GM15510 (cell line): ENCODE results near the gene LTK.

ENCODE experiments used
- POLR2A ChIP-seq: IDR thresholded peaks from 3 replicates; pipeline ENCODE4 v1.6.1; 2011; ENCODE audit warnings: borderline replicate concordance; ENCODE audit not compliant: insufficient read length; ENCODE audit errors: extremely low read depth

Gene LTK

DNA sequence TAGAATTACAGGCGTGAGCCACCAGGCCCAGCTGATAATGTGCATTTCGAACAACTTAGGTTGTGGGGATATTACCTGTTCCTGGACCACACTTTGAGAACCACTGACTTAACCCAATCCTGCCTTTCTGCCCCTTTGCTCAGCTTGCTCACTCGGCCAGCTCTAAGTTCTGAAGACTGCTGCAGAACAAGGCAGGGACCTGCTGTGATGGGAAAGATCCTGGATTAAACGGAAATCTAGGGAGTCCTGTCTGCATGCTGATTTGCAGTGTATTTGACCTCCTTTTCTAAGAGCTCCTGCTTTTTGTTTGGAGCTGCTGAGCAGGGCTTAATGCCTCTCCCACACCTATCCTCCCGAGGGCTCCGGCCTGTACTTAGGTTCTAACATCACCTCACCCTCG is 2.9 kb downstream of the LTK start:
- no peak for TF ChIP-seq POLR2A

DNA sequence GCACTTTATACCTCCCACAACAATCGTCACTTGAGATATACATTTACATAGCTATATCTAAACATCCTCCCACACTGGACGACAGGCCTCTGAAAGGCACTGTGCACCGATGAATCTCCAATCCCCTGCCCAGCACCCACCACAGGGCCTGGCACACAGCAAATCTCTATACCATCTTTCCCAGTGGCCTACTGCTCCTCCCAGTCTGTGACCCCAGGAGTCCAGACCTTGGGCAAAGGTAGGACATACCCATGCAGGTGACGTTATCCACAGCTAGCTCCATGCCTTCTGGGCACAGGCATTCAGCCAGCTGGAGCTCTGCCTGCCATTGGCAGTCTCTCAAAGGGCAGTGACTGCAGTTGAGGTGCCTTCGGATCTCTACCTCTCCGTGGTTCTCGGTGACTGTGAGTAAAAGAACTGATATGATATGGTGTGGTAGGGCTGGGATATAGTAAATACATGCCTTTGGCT is 5.8 kb downstream of the LTK start:
- no peak for TF ChIP-seq POLR2A

DNA sequence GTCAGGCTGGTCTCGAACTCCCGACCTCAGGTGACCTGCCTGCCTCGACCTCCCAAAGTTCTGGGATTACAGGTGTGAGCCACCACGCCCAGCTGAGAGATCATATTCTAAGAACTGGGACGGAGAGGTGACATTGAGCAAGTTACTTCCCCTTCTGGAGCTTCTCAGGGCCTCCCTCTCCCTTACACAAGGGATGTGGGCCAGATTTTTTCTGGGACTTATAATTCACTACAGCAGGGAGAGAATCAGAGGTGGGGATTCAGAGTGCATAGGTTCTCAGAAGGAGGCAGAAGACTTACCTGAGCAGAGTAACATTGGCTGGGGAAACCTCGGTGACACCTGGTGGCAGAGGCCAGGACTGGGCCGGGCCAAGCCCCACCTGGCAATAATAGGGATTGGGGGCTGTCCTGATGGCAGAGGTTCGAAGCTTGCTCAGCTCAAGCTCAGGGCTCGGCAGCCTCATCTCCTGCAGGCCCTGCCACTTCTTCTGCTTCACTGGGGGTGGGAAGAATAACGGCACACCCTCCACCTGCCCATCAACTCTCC is 6.8 kb downstream of the LTK start:
- no peak for TF ChIP-seq POLR2A

DNA sequence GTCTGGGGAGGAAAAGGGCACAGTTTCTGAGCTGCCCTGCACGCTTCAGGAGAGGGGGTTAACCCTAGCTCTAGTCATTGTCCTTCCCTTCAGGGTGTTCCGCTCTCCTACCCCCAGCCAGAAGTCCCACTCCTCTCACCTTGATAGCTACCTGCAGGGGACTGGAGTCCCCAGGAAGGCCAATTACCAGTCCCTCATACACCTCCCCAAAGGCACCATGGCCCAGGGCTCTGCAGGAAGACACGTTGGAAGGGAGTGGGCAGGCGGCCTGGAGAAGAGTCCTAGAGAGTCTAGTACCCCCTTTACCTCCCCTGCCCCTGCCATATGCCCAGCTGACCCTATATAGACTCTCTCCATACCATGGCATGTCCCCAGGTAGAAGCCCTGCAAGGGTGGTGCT is 7.9 kb downstream of the LTK start:
- no peak for TF ChIP-seq POLR2A

DNA sequence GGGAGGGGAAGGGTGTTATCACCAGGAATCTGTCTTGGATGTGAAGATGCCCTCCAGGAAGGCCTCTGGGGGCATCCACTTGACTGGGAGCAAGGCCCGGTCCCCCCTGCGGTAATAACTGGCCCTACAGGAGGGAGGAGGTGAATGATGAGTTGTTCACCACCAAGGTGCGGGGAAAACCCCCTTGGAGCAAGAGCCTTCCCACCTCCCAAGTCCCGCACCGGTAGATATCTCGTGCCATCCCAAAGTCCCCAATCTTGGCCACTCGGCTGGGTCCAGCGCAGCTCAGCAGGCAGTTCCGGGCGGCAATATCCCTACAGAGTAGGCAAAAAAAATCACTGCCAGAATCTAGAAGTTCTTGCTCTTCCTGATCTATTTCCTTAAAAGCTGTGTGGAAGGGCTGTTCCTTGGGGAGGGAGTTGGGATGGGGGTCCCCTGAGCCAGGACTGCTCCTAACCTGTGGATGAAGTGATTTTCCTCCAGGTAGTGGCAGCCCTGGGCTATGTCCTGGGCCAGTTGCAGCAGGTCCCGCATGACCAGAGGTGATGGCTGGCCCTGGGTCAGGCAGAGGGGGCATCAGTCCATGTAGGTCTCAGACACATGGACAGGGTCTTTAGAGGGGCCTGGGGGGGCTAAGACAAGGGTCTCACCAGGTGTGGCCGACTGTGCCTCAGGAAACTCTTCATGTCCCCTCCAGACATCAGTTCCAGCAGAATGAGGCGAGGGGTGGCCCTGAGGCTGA is 8.7 kb downstream of the LTK start:
- no peak for TF ChIP-seq POLR2A

DNA sequence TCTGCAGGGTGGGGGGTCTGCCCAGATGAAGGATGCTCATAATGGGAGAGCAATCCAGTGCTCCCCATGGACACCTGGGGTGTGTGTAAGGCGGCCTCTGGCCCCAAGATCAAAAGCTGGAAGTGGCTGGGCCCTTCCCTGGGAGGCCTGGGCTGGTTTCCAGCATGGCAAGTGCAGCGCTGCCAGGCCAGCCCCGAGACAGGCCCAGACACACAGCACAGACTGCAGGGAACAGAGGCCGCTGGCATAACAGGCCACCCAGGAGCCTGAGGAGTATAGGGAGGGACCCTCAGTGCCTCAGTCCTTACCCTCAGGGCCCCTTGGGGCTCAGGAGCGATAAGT is 10.0 kb downstream of the LTK start:
- no peak for TF ChIP-seq POLR2A

DNA sequence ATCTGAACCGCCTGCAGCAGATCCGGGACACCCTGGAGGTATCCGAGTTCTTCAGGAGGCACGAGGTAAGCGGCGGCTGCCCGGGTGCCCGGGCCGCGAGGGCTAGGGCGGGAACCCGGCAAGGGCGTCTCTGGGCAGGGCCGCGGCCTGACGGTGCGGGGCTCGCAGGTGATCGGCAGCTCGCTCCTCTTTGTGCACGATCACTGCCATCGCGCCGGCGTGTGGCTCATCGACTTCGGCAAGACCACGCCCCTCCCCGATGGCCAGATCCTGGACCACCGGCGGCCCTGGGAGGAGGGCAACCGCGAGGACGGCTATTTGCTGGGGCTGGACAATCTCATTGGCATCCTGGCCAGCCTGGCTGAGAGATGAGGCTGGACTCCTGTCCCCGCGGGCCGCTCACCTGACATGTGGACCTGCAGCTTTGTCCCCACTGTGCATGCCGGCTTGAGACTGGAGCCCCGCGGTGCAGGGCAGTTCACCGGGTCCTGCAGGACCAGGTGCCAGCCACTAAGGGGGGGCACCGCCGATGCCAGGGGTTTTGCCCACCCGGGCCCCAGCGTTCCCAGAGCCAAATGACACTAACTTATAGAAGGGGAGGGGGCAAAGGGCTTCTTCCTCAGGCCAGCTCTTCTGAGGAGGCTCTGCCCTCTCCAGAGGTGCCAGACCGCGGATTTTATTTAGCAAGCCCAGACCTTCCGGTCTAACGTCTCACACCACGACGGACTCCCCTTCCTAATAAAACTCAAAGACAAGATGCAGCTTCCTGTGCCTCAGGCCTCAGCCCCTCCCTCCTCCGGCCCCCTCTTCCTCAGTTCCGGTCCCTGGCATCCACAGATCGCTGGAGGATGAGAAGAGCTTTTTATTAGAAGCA is 10.6 kb downstream of the LTK start:
- TF ChIP-seq POLR2A = no peak

DNA sequence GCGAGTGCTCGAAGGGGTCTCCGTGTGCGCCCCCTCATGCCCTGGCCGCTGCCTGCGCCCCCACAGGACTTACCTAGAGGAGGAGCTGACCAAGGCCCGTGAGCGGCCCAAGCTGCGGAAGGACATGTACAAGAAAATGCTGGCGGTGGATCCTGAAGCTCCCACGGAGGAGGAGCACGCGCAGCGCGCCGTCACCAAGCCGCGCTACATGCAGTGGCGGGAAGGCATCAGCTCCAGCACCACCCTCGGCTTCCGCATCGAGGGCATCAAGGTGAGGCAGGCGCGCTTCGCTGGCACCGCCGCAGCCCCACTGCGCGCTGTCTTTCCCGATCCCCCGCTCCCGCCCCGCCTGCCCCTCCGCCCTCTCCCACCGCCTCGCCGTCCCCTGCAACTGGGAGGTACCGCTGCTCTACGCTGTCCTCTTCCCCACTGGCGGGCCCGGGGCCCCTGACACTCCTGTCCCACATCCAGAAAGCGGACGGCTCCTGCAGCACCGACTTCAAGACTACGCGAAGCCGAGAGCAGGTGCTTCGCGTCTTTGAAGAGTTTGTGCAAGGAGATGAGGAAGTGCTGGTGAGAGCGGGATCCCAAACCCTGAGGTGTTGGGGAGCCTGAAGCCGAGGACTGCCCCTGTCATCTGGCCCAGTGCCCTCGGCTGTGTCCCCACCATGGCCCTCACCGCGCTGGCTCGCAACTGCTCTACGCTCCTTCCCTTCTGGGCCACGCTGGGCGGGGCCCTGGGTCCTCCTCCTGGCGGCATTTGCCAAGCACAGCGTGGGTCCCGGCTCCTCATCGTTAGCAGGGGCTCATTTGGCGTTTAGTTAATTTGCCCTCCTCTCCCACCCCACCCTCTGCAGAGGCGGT is 11.5 kb downstream of the LTK start:
- TF ChIP-seq POLR2A = no peak

DNA sequence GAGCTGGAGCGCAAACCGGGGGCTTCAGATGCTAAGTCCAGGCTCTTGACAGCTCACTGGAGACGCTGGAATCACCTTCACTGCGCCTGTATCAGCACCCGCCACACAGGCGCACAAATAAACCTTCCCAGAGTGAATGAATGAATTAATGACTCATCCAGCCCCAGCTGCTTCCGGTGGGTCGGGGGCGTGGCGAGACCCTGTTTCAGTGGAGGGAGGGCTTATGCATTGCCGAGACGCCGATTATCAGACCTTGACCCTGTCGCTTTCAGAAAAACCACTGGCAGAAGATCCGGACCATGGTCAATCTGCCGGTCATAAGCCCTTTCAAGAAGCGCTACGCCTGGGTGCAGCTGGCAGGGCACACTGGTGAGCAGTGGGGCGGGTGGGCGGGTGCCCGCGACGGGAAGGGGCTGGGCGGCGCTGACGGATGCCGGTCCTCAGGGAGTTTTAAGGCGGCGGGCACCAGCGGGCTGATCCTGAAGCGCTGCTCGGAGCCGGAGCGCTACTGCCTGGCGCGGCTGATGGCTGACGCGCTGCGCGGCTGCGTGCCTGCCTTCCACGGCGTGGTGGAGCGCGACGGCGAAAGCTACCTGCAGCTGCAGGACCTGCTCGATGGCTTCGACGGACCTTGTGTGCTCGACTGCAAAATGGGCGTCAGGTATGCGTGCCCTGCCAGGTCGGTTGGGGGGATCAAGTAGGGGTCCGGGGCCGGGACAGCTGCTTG is 12.3 kb downstream of the LTK start:
- TF ChIP-seq POLR2A = no peak

DNA sequence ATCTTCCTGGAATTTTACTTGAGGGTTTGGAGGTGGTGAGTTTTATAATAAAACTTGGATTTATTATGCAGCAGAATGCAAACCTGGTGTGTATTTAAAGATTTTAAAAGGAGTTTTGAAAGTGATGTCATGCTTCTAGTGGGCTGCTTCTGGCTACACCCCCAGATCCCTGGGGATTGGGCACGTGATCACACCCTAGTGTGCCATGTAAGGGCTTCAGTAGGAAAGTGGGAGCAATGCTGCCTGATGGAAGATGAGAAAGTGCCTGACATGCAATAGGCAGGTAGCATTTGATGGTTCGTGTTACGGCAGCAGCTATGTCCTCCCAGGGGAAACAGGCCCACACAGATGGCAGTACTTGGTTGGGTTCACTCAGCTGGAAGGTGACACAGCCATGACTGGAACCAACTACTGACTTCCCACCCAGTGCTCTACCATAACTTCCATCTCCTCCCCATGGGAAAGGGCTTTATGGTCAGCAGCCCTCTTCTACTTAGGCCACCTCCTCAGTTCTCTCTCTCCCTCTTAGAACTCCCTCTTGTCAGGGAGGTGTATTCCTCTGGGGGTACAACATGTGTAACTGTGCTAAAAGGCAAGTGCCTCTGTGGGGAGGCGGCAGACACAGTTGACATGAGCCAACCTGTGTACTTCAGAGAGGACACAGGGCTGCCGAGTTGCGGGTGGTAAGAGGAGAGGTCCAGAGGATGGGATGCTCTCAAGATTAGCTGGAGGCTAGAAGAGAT is 14.3 kb downstream of the LTK start:
- TF ChIP-seq POLR2A = no peak

DNA sequence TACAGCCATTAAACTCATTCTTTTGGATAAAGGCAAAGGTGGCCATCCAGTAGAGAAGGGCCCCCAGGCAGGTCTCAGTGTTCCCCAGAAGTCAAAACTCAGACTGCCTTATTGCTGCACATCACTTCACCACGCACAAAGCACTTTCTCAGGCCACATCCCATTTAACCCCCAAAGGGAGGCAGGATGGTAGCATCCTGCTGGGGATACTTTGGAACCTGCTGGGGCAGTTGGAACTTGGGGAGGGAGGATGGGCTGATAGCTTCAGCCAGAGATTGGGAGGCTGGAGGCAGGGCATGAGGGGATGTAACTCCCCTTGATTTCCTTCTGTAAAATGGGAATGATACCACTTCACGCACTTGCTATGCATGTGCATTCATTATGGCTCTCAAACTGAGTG is 15.0 kb downstream of the LTK start:
- no peak for TF ChIP-seq POLR2A

DNA sequence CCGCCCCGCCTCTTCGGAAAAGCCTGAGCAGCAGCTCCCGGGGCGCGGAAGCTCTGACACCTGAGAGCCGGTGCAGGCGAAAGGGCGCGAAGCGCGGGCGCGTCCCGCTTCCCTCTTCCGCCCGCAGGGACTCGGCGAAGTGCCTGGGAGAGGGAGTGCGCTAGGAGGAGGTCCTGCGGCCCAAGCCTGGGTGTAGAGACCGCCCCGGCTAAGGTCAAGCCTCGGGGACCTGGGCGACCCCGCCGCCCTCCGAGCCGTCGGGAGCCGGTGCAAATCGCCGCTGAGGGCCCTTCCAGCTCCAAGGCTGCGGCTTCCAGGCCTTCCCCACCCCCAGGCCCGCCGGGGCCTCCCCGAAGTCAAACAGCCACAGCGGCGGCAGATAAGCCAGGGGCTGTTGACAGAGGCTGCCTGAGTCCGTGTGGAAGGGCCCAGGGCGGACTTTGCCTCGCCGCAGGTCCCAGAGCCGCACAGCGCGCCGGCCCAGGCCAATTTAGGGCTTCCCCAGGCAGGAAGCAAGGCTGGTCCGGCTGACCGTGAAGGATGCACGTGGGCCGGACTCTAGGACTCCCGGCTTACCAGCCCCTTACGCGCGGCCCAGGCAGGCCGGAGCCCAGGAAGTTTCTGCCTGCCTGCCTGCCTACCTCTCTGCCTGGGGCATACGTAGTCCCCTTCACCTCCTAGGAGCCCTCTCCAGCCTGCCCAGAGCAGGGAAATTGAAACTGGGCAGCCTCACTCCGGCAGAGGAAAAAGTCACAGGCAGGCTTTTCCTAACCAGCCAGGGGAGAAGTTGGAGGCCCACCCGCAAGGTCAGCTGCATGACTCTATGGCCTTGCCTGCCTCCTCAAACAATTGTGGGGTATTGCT is 17.7 kb downstream of the LTK start:
- TF ChIP-seq POLR2A = no peak
